HepG2 (cell line): ENCODE measurements around the gene ABCB6. TPM values are rescaled to one million over a fixed set of nuclear protein-coding genes. Genes with fewer than 3 reads are reported as not detected.

Source experiments
- AGO1 ChIP-seq: fragments of 200-400 bp; formaldehyde crosslinking; IDR thresholded peaks from 2 replicates; pipeline ENCODE4 v1.6.1; 2017; ENCODE audit warnings: mild to moderate bottlenecking, low read depth, low read length, moderate library complexity; ENCODE audit not compliant: poor library complexity, severe bottlenecking
- BATF2 ChIP-seq: sonication (generic); formaldehyde crosslinking; IDR thresholded peaks from 2 replicates; pipeline ENCODE4 v1.8.0; 2022; ENCODE audit warnings: mild to moderate bottlenecking, missing genetic modification reagents, moderate library complexity
- ESRRA ChIP-seq: sonication (generic); formaldehyde crosslinking; IDR thresholded peaks from 2 replicates; pipeline ENCODE4 v1.5.1; 2020; ENCODE audit warnings: mild to moderate bottlenecking, low read depth, missing genetic modification reagents
- GABPA ChIP-seq, 2 experiments: IDR thresholded peaks; 2 replicates each; pipeline ENCODE4 v1.6.1; 2011 to 2016; ENCODE audit warnings: low read depth in 2 of 2, low read length in 1 of 2, missing biosample characterization in 1 of 2, missing genetic modification characterization in 1 of 2
- NONO ChIP-seq, 2 experiments: fragments of 450-650 bp in 1 of 2; sonication (generic) in 1 of 2; formaldehyde crosslinking in 1 of 2; IDR thresholded peaks in 1 of 2; conservative IDR thresholded peaks in 1 of 2; 2 replicates each; pipeline versions ENCODE4 v1.6.1 to v1.8.0; 2017 to 2022; ENCODE audit warnings: mild to moderate bottlenecking in 1 of 2, missing genetic modification reagents in 1 of 2, moderate library complexity in 1 of 2
- PAXIP1 ChIP-seq: sonication (generic); formaldehyde crosslinking; conservative IDR thresholded peaks from 2 replicates; pipeline ENCODE4 v1.4.0; 2020; ENCODE audit warnings: mild to moderate bottlenecking, missing genetic modification reagents, moderate library complexity
- SNAPC2 ChIP-seq: sonication (generic); formaldehyde crosslinking; IDR thresholded peaks from 2 replicates; pipeline ENCODE4 v1.8.1; 2022; ENCODE audit warnings: mild to moderate bottlenecking, missing genetic modification reagents
- STAT5B ChIP-seq: sonication (generic); formaldehyde crosslinking; IDR thresholded peaks from 2 replicates; pipeline ENCODE4 v1.4.0; 2020; ENCODE audit warnings: missing genetic modification reagents
- TEAD3 ChIP-seq: optimal IDR thresholded peaks from 2 replicates; pipeline ENCODE3; 2016; ENCODE audit warnings: borderline replicate concordance
- THAP11 ChIP-seq: IDR thresholded peaks from 2 replicates; pipeline ENCODE4 v1.6.1; 2016; ENCODE audit warnings: missing biosample characterization, missing genetic modification reagents
- YEATS4 ChIP-seq: sonication (generic); formaldehyde crosslinking; IDR thresholded peaks from 2 replicates; pipeline ENCODE4 v1.4.0; 2020; ENCODE audit warnings: missing genetic modification reagents, borderline replicate concordance
- ZBTB20 ChIP-seq: sonication (generic); formaldehyde crosslinking; IDR thresholded peaks from 2 replicates; pipeline ENCODE4 v1.8.1; 2023; ENCODE audit warnings: missing genetic modification reagents, low read depth, mild to moderate bottlenecking, borderline replicate concordance
- ZSCAN12 ChIP-seq: sonication (generic); formaldehyde crosslinking; IDR thresholded peaks from 2 replicates; pipeline ENCODE4 v1.9.0; 2021; ENCODE audit warnings: mild to moderate bottlenecking, missing genetic modification reagents
- polyA plus RNA-seq, 8 experiments: library from polyadenylated mRNA; depleted of rRNA in 3 of 8; stranded (reverse) in 7 of 8; unstranded in 1 of 8; fragments of >200 nt; fragmentation: Illumina TruSeq in 4 of 8; extraction: Trizol in 4 of 8; gene quantifications; 2 replicates each; pipeline versions ENCODE4 v1.2.1 to v1.2.3, GENCODE V29; 2011 to 2016; ENCODE audit warnings: low read depth in 4 of 8, missing spikeins in 1 of 8, mixed read lengths in 1 of 8; ENCODE audit not compliant: insufficient read depth in 1 of 8
- total RNA-seq, 5 experiments: library from RNA; depleted of rRNA; stranded (reverse); fragments of >200 nt; fragmentation: Illumina TruSeq; extraction: Trizol; gene quantifications; 2 replicates each; pipeline ENCODE4 v1.2.3, GENCODE V29; 2016; ENCODE audit warnings: low read depth in 1 of 5
- TF ChIP-seq, protein P1 (sequence below): sonication (generic); formaldehyde crosslinking; IDR thresholded peaks from 2 replicates; pipeline ENCODE4 v1.4.0; 2020; ENCODE audit warnings: missing genetic modification reagents
- TF ChIP-seq, protein P2 (sequence below): sonication (generic); formaldehyde crosslinking; IDR thresholded peaks from 2 replicates; pipeline ENCODE4 v1.5.1; 2020; ENCODE audit warnings: missing genetic modification reagents, mild to moderate bottlenecking, borderline replicate concordance
- TF ChIP-seq, protein P3 (sequence below): sonication (generic); formaldehyde crosslinking; IDR thresholded peaks from 2 replicates; pipeline ENCODE4 v1.4.0; 2020; ENCODE audit warnings: mild to moderate bottlenecking, missing genetic modification reagents
- TF ChIP-seq, protein P4 (sequence below): conservative IDR thresholded peaks from 2 replicates; pipeline ENCODE4 v1.6.1; 2018; ENCODE audit warnings: missing genetic modification reagents

The ABCB6 gene
- total and polyA plus RNA-seq, 2 of the 13 experiments (the other 11 are each of a cell fraction or from before 2014, with no cell fraction given), result 91.1 to 137 TPM

DNA sequence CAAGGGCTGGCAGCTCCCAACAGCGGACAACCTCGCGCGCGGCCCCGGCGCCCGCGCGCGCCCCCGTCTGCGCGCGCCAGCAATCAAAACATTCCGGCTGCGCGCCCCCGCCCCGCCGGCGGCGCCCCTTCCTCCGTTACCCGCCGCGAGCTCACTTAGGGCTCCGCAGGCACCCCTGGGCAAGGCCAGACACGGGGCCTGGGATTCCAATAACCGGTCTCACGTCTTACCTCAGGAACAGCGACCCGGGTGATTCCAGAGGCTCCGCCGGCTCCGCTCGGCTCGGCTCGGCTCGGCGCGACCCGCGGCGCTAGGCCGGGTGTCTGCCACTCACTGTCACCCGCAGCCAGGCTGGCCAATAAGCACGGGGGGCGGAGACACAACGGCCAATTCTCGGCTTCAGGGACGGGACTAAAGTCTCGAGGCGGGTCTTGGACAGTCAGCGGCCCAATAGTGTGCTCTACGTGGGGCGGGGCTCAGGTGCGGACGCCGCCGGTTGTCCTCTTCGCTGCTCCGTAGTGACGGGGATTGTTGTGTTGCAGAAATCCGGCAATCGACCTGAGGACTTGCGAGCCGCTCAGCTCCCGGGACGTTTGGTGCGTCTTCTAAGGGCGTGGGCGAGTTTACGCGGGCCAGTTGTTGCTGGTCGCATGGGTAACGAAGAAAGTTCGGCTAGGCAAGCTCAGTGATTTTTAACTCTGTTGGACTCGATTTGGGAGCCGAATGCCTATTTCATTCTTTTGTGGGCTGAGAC lies 10.7 kb upstream of the ABCB6 start, which contains the start of the genes ANKZF1 and ATG9A (continued):
- TF ChIP-seq, protein P1, sequence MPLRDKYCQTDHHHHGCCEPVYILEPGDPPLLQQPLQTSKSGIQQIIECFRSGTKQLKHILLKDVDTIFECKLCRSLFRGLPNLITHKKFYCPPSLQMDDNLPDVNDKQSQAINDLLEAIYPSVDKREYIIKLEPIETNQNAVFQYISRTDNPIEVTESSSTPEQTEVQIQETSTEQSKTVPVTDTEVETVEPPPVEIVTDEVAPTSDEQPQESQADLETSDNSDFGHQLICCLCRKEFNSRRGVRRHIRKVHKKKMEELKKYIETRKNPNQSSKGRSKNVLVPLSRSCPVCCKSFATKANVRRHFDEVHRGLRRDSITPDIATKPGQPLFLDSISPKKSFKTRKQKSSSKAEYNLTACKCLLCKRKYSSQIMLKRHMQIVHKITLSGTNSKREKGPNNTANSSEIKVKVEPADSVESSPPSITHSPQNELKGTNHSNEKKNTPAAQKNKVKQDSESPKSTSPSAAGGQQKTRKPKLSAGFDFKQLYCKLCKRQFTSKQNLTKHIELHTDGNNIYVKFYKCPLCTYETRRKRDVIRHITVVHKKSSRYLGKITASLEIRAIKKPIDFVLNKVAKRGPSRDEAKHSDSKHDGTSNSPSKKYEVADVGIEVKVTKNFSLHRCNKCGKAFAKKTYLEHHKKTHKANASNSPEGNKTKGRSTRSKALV (CRISPR knock-in tag), result no peak; the same call in 1 of the 2 replicates
- TF ChIP-seq, protein P2, sequence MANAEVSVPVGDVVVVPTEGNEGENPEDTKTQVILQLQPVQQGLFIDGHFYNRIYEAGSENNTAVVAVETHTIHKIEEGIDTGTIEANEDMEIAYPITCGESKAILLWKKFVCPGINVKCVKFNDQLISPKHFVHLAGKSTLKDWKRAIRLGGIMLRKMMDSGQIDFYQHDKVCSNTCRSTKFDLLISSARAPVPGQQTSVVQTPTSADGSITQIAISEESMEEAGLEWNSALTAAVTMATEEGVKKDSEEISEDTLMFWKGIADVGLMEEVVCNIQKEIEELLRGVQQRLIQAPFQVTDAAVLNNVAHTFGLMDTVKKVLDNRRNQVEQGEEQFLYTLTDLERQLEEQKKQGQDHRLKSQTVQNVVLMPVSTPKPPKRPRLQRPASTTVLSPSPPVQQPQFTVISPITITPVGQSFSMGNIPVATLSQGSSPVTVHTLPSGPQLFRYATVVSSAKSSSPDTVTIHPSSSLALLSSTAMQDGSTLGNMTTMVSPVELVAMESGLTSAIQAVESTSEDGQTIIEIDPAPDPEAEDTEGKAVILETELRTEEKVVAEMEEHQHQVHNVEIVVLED (CRISPR knock-in tag), result peak; percentile 93
- TF ChIP-seq SNAPC2 (CRISPR knock-in tag) (peak; percentile 56; the same call in 1 of the 2 replicates), YEATS4 (CRISPR knock-in tag) (peak; percentile 92), ZSCAN12 (CRISPR knock-in tag) (0 out of 2 replicates have a peak, but pooled peaks have one; percentile 48), BATF2 (CRISPR knock-in tag) (0 out of 2 replicates have a peak, but pooled peaks have one; percentile 37), GABPA (IDR thresholded peaks at IDR 0.05; ENCODE audit: low read depth, low read length) (no peak; the same call in 1 of the 2 replicates), GABPA (CRISPR knock-in tag; IDR thresholded peaks at IDR 0.05; ENCODE audit: low read depth) (peak; percentile 66; the same call in 1 of the 2 replicates), ESRRA (CRISPR knock-in tag) (no peak), NONO (IDR thresholded peaks at IDR 0.05) (no peak), NONO (CRISPR knock-in tag; conservative IDR thresholded peaks at IDR 0.05) (no peak; the same call in 1 of the 2 replicates), STAT5B (CRISPR knock-in tag) (no peak), ZBTB20 (CRISPR knock-in tag) (peak; percentile 79), TEAD3 (CRISPR knock-in tag) (peak; percentile 77), PAXIP1 (CRISPR knock-in tag) (peak; percentile 51; the same call in 1 of the 2 replicates), THAP11 (CRISPR knock-in tag) (peak; percentile 90), AGO1 (peak; percentile 4)
- TF ChIP-seq, protein P3, sequence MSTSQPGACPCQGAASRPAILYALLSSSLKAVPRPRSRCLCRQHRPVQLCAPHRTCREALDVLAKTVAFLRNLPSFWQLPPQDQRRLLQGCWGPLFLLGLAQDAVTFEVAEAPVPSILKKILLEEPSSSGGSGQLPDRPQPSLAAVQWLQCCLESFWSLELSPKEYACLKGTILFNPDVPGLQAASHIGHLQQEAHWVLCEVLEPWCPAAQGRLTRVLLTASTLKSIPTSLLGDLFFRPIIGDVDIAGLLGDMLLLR, result no peak; the same call in 1 of the 2 replicates
- TF ChIP-seq, protein P4, sequence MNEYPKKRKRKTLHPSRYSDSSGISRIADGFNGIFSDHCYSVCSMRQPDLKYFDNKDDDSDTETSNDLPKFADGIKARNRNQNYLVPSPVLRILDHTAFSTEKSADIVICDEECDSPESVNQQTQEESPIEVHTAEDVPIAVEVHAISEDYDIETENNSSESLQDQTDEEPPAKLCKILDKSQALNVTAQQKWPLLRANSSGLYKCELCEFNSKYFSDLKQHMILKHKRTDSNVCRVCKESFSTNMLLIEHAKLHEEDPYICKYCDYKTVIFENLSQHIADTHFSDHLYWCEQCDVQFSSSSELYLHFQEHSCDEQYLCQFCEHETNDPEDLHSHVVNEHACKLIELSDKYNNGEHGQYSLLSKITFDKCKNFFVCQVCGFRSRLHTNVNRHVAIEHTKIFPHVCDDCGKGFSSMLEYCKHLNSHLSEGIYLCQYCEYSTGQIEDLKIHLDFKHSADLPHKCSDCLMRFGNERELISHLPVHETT (CRISPR knock-in tag), result 0 out of 2 replicates have a peak, but pooled peaks have one; percentile 47
